ENCODE data around the gene CCDC63. TPM values are rescaled to one million over a fixed set of nuclear protein-coding genes. Genes with fewer than 3 reads are reported as not detected.

The CCDC63 gene
- total RNA-seq, 1 experiment from 2014 or later = not detected

DNA sequence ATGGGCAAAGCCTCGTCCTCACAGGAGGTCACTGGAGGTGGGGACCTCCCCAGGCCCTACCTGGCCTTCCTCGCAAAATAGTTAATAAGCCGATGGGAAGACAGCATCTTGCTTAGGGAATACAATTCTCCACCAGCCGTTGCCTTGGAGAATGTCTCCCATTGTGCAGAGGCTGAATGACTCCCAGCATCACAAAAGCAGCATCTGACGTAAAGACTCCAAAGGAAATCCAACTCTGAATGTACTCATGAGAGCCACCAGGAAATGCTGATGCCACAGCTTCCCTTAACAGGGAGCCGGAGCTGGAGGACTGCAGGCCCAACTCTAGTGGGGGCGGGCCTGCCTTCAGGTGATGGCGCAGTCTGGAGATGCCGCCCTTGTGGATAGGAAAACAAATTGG lies 15.5 kb downstream of the CCDC63 start:
- in situ Hi-C loops (cut with HindIII; ENCODE audit: low pct_unique_long_range_greater_than_20kb, low sequenced_read_pairs) = no loop called here
- peak; percentile 20 for DNase-seq (ENCODE audit: low read depth, low spot score)

DNA sequence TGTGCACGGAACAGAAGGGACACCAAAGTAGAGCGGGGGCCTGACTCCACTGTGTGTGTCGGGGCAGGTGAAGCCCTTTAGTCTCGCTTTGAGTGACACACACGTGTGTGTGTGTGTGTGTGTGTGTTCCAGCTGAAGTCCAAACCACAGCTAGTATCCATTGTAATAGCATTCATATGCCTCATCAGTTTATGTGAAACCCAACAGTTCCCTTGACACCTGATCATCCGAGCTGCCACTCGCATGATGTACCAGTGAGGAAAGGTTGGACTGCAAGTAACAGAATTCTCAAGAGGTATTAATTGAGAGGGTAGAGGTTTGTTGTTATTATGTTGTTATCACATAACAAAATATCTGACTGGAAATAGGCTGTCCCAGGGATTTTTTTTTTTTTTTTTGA lies 16.4 kb downstream of the CCDC63 start:
- in situ Hi-C loops (cut with HindIII; ENCODE audit: low pct_unique_long_range_greater_than_20kb, low sequenced_read_pairs) = no loop called here
- DNase-seq (ENCODE audit: low read depth, low spot score) = no peak

DNA sequence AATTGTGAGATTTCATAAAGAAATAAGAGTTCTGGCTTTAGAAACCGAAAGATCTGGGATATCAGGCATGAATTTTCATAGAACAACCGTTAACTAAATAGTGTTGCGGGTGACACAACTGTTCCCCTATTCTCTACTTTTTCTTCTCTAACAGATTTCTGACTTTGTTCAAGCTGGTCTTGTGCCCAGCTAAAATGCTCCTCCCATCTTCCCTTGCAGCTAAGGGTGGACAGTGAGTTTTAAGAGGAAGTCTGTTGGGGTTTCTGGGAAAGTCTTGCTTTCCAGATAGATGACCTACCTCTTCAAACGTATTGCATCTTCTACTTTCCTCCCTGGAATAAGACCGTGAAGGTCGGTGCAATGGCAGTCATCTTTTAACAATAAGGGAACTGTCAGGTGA lies 18.7 kb downstream of the CCDC63 start:
- in situ Hi-C loops (cut with HindIII; ENCODE audit: low pct_unique_long_range_greater_than_20kb, low sequenced_read_pairs) = no loop called here

DNA sequence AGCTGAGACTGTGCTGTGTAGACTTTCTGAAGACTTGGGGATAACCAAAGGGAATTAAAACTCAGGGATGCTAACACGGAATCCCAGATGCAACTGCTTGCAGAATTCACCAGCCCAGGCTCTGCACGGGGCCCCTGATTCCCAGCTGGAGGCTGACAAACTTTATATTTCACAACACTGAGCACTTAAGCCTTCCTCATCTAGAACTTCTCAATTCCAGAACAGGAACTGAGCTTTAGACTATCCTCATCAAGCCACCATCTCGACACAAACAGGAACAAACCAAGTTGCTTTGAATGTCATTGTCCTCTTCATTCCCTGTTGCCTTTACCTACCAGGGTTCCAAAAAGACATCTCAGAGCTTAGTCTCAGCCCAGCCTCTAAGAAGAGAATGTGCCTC lies 22.2 kb downstream of the CCDC63 start:
- in situ Hi-C loops (cut with HindIII; ENCODE audit: low pct_unique_long_range_greater_than_20kb, low sequenced_read_pairs) = no loop called here
- DNase-seq (ENCODE audit: low read depth, low spot score) = no peak

More for the DNA sequence above, 18.7 kb downstream of the CCDC63 start:
- DNase-seq (ENCODE audit: low read depth, low spot score) = no peak

DNA sequence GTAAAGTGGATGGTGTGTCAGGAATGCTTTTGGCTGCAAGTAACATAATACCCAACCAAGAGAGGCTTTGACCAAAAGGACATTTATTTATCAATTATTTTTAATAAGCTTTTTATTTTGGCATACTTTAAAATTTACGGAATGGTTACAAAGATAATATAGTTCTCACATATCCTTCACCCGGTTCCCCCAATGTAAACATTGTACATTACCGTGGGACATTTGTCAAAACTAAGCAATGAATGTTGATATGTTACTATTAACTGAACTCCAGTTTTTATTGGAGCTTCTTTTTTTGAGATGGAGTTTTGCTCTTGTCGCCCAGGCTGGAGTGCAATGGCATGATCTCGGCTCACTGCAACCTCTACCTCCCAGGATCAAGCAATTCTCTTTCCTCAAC lies 23.0 kb downstream of the CCDC63 start:
- in situ Hi-C loops (cut with HindIII; ENCODE audit: low pct_unique_long_range_greater_than_20kb, low sequenced_read_pairs) = no loop called here
- DNase-seq (ENCODE audit: low read depth, low spot score) = no peak

DNA sequence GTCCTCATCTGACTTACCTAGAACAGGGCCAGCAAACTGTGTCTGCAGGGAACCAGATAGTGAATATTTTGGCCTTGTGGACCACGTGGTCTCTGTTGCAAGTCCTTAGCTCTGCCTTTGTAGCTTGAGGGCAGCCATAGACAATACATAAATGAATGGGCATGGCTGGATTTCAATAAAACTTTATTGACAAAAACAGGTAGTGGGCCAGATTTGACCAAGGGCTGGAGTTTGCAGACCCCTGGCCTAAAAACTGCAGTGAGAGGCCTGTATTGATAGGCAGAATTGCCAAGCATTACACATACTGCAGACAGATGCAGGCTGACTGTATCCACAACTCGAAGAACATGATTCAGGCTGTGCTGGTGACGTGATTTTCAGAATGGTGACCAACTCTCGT lies 25.3 kb downstream of the CCDC63 start:
- no peak for DNase-seq (ENCODE audit: low read depth, low spot score)
- in situ Hi-C loops (cut with HindIII; ENCODE audit: low pct_unique_long_range_greater_than_20kb, low sequenced_read_pairs) = no loop called here

DNA sequence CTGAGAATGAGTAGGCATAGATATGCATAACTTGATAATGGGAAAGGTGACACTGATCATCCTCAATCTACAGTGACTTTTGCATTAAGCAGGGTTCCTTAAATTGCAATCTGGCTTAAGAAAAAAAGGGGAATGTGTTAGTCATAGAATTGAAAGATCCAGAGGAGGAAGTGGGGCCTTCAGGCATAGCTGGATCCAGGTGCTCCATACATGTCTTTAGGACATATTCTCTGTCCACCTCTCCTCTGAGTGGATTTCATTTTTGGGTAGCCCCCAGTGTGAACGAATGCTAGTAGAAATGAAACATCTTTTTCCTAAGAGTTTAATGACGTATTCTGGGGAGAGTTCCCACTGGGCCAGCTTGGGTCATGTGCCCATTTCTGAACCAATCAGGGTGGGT lies 27.6 kb downstream of the CCDC63 start:
- in situ Hi-C loops (cut with HindIII; ENCODE audit: low pct_unique_long_range_greater_than_20kb, low sequenced_read_pairs) = no loop called here
- DNase-seq (ENCODE audit: low read depth, low spot score) = no peak

DNA sequence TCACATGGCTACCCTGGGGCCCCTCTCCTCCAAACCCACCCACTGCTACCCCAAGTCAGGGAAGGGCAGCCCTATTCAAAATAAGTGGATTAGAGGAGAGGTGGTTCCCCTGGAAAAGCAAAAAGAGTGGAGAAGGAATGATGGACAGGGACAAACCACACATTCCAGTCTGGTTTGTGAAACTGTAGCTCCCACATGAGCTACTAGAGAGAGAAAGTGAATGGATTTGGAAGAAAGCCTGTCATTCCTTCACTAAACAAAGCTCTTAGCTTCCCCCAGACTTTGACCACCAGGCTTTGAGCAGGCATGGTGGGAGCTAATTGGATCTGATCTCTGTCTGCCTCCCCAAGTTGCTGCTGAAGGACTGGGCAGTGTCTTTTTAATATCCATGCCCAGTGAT lies 28.0 kb downstream of the CCDC63 start:
- in situ Hi-C loops (cut with HindIII; ENCODE audit: low pct_unique_long_range_greater_than_20kb, low sequenced_read_pairs) = no loop called here
- DNase-seq (ENCODE audit: low read depth, low spot score) = no peak

DNA sequence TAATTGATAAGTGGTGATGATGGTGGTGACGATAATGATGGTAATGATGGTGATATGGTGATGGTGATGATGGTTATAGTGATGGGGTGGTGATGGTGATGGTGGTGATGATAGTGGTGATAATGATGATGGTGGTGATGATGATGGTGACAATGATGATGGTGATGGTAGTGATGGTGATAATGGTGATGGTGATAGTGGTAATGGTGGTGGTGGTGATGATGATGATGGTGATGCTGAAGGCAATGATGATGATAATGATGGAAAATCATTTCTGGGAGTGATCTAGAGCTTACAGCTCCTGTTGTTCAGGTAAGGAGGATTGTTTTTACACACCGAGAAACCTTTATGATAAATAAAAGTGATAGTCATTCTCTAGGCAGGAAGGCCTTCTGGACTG lies 33.9 kb downstream of the CCDC63 start:
- in situ Hi-C loops (cut with HindIII; ENCODE audit: low pct_unique_long_range_greater_than_20kb, low sequenced_read_pairs) = no loop called here
- DNase-seq (ENCODE audit: low read depth, low spot score) = no peak

DNA sequence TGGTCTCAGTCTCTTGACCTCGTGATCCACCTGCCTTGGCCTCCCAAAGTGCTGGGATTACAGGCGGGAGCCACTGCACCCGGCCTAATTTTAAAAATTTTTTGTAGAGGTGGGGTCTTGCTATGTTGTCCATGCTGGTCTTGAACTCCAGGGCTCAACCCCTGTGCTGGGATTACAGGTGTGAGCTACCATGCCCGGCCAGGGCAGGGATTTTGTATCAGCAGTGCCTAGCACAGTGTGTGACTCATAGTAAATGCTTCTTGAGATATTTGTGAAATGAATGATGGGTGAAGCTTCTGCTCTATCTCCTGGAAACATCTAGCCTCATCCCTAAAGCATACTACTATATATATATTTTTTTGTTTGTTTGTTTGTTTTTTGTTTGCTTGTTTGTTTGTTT lies 36.5 kb downstream of the CCDC63 start:
- in situ Hi-C loops (cut with HindIII; ENCODE audit: low pct_unique_long_range_greater_than_20kb, low sequenced_read_pairs) = no loop called here
- no peak for DNase-seq (ENCODE audit: low read depth, low spot score)

DNA sequence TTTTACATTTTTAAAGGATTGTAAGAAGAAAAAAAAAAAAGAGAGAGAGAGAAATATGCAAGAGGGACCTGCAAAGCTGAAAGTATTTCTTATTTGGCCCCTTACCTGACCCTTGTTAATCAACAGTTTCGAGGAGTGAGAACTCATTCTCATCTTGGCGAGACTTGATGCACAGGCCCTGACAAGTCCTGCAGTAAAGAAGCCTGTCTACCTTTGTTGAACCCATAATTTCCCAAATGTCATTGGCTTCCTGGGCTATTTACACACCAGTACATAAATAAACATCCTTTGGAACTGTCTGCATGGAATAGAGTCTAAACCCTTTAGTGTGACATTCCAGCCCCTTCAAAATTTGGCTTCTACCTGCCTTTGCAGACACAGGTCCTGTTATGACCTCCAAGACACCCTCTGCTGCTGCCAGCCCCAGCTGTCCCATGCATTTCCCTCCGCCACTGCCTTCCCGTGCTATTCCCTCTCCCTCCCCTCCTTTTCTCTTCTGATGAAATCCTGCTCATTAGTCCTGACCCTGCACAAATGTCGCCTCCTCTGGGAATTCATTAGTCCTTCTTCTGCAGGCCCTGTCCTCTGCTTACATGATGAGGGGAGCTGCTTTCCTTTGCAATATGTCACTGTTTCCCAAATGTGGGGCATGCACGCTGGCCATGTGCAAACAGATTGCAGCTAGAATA lies 38.5 kb downstream of the CCDC63 start:
- in situ Hi-C loops (cut with HindIII; ENCODE audit: low pct_unique_long_range_greater_than_20kb, low sequenced_read_pairs) = no loop called here

DNA sequence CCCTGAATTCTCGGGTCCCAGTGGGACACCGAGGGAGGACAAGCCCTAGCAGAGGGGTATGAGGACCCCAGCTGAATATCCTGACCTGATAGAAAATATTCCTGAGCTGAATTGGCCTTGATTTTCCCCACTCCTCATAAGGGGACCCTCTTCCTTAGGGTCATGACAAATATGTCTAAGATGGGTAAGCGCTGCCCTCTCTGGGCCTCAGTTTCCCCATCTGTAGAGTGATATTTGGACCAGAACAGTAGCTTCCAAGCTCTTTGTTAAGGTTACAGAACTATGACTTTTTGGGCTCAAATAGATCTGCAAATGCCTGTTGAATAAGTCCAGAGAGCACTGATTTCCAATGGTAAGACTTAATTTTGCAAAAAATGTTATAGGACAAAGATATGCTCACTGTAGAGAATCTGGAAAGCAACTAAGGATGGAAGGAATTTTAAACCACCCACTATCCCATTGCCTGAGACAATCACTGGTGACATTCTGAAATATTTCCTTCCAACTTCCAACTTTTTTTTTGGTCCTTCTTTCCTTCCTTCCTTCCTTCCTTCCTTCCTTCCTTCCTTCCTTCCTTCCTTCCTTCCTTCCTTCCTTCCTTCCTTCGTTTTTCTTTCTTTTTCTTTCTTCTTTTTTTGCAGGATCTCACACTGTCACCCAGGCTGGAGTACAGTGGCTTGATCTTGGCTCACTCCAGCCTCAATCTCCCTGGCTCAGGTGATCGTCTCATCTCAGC lies 41.6 kb downstream of the CCDC63 start:
- no peak for DNase-seq (ENCODE audit: low read depth, low spot score)
- in situ Hi-C loops (cut with HindIII; ENCODE audit: low pct_unique_long_range_greater_than_20kb, low sequenced_read_pairs) = no loop called here

More for the DNA sequence above, 38.5 kb downstream of the CCDC63 start:
- no peak for DNase-seq (ENCODE audit: low read depth, low spot score)

DNA sequence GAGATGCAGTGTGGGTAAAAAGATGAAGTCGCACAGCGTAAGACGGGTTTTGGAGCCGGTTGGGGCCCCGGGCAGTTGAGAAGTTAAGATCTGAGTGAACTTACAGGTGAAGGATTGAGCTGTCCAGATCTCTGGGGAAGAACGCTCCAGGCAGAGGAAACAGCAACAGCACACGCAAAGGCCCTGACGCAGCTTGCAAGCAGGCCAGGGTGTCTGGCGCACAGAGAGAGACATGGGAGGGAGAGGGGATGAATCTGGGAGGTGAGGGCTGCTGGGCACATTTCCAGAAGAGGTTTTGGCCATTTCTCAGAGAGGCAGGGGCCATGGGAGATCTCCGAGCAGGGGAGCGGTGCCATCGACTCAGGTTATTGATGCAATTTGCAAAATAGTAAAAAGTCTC lies 42.6 kb downstream of the CCDC63 start:
- DNase-seq (ENCODE audit: low read depth, low spot score) = no peak
- in situ Hi-C loops (cut with HindIII; ENCODE audit: low pct_unique_long_range_greater_than_20kb, low sequenced_read_pairs) = no loop called here

DNA sequence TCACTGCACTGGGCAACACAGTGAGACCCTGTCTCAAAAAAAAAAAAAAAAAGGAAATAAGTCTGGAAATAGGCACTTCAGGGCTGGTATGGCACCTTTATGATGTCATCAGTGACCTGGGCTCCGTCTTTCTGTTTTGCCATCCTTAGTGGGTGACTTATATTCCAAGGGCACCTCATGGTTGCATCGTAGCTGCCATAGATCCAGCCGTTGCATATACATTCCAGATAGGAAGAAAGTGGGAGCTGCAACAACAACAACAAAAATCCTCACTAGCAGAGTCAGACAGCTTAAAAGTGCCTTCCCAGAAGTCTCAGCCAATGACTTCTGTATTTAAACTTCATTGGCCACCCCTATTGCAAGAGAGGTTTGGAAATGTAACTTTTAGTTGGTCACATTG lies 47.2 kb downstream of the CCDC63 start:
- in situ Hi-C loops (cut with HindIII; ENCODE audit: low pct_unique_long_range_greater_than_20kb, low sequenced_read_pairs) = no loop called here
- DNase-seq (ENCODE audit: low read depth, low spot score) = no peak

DNA sequence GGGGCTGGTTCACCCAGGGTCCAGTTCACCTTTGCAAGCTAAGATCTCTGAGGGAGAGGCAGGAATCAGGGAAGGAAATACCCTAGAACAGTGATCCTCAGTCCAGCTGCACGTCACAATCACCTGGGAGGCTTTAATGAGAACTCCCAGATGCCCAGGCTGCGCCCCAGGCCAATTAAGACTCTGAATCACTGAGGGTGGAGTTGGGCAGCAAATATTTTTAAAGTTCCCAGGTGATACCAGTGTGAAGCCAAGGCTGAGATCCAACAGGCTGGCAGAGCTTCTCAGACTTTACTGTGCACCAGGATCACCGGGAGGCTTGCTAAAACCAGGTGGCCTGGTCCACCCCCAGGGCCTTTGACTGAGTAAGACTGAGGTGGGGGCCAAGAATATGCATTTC lies 49.8 kb downstream of the CCDC63 start:
- DNase-seq (ENCODE audit: low read depth, low spot score) = no peak
- in situ Hi-C loops (cut with HindIII; ENCODE audit: low pct_unique_long_range_greater_than_20kb, low sequenced_read_pairs) = no loop called here

DNA sequence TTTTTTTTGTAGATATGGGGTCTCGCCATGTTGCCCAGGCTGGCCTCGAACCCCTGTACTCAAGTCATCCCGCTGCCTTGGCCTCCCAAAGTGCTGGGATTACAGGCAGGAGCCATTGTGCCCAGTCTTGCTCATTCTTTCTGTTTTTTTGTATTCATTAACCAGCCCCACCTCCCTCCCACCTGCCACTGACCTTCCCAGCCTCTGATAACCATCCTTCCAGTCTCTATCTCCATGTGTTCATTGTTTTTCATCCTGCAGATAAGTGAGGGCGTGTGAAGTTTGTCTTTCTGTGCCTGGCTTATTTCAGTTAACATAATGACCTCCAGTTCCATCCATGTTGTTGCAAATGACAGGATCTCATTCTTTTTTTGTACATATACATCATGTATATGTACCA lies 54.6 kb downstream of the CCDC63 start:
- no peak for DNase-seq (ENCODE audit: low read depth, low spot score)
- in situ Hi-C loops (cut with HindIII; ENCODE audit: low pct_unique_long_range_greater_than_20kb, low sequenced_read_pairs) = no loop called here

DNA sequence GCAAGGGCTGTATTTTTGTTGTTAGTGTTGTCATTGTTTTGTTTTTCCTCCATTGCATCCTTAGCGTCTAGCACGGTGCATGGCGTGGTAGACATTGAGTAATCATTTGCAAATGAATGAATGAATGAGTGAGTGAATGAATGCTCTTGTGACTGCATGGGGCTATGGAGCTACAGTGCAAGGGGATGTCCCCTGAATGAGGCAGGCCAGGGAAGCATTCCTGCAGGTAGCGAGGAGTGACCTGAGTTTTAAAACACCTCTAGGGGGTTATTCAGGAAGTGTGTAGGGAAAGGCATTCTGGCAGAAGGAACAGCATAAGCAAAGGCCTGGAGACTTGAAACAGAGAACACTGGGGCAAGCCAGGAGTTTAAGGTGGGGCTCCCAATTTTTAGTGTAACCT lies 56.7 kb downstream of the CCDC63 start:
- DNase-seq (ENCODE audit: low read depth, low spot score) = no peak
- in situ Hi-C loops (cut with HindIII; ENCODE audit: low pct_unique_long_range_greater_than_20kb, low sequenced_read_pairs) = no loop called here

DNA sequence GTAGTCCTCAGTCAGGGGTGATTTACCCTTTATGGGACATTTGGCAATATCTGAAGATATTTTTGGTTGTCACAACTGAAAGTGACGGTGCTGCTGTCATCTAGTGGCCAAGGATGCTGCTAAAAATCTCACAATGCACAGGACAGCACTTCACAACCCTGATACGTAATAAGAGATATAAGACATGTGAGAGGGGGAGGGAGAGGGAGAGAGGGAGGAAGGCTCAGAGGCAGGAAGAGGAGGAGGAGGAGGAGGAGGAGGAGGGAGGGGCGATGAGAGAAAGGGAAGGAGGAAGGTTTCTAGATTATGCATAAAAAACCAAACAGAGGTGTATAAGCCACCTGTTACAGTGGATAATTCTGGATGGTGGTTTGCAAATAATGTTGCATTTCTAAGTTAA lies 59.3 kb downstream of the CCDC63 start:
- DNase-seq (ENCODE audit: low read depth, low spot score) = peak; percentile 34
- in situ Hi-C loops (cut with HindIII; ENCODE audit: low pct_unique_long_range_greater_than_20kb, low sequenced_read_pairs) = no loop called here

DNA sequence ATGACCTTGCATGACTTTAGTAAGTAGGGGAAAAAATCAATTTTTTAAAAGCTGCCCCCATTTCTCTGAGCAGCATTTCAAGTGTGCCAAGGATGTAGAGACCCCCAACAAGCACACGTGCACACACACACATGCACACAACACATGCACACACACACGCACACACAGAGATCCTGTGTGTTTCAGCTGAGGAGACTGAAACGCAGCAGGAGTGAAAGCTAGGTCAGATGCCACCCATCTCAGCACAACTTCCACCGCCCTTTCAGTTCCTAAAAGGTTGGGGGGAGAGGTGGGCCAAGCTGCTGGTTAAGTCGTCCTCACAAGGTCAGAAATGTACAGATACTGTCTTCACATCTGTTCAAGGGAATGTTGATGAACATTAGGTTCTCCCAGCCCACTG lies 59.7 kb downstream of the CCDC63 start:
- in situ Hi-C loops (cut with HindIII; ENCODE audit: low pct_unique_long_range_greater_than_20kb, low sequenced_read_pairs) = no loop called here
- DNase-seq (ENCODE audit: low read depth, low spot score) = no peak

All from SK-MEL-5 (cell line).